GM10847 (cell line): ENCODE results near the gene STRIT1.

Experiments used
- POLR2A ChIP-seq: IDR thresholded peaks from 2 replicates; pipeline ENCODE4 v1.6.1; 2011; ENCODE audit not compliant: insufficient read length; ENCODE audit errors: extremely low read depth

Gene STRIT1

GRCh38 chr3:155286736-155287135 is 6.7 kb downstream of the STRIT1 start:
- no peak for TF ChIP-seq POLR2A

GRCh38 chr3:155285936-155286335 is 7.5 kb downstream of the STRIT1 start:
- no peak for TF ChIP-seq POLR2A

- no peak for TF ChIP-seq POLR2A
Measured at GRCh38 chr3:155283092-155284056, 10.1 kb downstream of the STRIT1 start.

GRCh38 chr3:155282385-155283091 is 10.9 kb downstream of the STRIT1 start:
- no peak for TF ChIP-seq POLR2A

- TF ChIP-seq POLR2A = no peak
Measured at GRCh38 chr3:155281912-155282311, 11.6 kb downstream of the STRIT1 start.

- TF ChIP-seq POLR2A = no peak
Measured at GRCh38 chr3:155271343-155271613, 22.2 kb downstream of the STRIT1 start.

GRCh38 chr3:155270485-155271342 is 22.8 kb downstream of the STRIT1 start:
- TF ChIP-seq POLR2A = no peak

GRCh38 chr3:155270063-155270462 is 23.4 kb downstream of the STRIT1 start:
- TF ChIP-seq POLR2A = no peak

- no peak for TF ChIP-seq POLR2A
Measured at GRCh38 chr3:155262295-155262694, 31.2 kb downstream of the STRIT1 start.

GRCh38 chr3:155254445-155254844 is 39.0 kb downstream of the STRIT1 start:
- no peak for TF ChIP-seq POLR2A

- TF ChIP-seq POLR2A = no peak
Measured at GRCh38 chr3:155252535-155252934, 40.9 kb downstream of the STRIT1 start.

- no peak for TF ChIP-seq POLR2A
Measured at GRCh38 chr3:155252021-155252420, 41.5 kb downstream of the STRIT1 start.

GRCh38 chr3:155248531-155249187 is 44.8 kb downstream of the STRIT1 start:
- TF ChIP-seq POLR2A = no peak

- no peak for TF ChIP-seq POLR2A
Measured at GRCh38 chr3:155244699-155245098, 48.8 kb downstream of the STRIT1 start.

- TF ChIP-seq POLR2A = no peak
Measured at GRCh38 chr3:155244216-155244615, 49.3 kb downstream of the STRIT1 start.
